Muscle of arm (tissue), 12 donors: ENCODE data around the gene PRRT4. TPM values are rescaled to one million over a fixed set of nuclear protein-coding genes. Genes with fewer than 3 reads are reported as not detected.

ENCODE experiments used
- DNase-seq: peaks from one replicate; pipeline ENCODE4 v3.0.0-alpha.2; 2013
- polyA plus RNA-seq, 12 donors: library from polyadenylated mRNA; unstranded; fragments of 120-200 nt; gene quantifications; one replicate each; pipeline ENCODE4 v1.2.1, GENCODE V29; 2013; ENCODE audit not compliant: insufficient read length in 12 of 12

Gene PRRT4
- polyA plus RNA-seq, 12 donors: 5.6 to 36.5 (median 18.3) TPM; not detected in 1

DNA sequence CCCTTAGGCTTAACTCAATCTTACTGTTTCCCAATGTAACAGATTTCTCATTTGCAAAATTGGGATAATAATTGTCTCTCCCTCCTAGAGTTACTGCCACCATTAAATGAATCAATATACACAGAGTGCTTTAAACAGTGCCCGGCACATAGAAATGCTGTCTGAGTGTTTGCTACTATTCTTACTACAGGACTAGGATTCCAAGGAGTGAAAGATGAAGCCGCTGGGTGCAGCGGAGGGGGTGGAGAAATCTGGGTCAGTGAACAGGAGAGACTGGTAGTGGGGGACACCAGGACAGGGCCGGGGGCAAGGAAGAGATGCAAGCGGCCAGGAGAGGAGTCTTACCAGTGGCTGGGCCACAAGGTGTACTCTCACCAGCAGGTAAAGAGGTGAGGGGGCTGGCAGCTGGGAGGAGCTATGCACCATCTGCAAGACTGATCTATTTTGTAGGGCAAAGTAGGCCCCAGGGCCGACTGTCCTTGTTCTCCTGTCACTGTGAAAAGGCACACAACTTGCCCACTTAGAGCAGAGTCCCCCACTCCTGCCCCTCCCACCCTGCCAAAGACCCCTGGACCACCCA lies 18.5 kb upstream of the PRRT4 start:
- DNase-seq: no peak

DNA sequence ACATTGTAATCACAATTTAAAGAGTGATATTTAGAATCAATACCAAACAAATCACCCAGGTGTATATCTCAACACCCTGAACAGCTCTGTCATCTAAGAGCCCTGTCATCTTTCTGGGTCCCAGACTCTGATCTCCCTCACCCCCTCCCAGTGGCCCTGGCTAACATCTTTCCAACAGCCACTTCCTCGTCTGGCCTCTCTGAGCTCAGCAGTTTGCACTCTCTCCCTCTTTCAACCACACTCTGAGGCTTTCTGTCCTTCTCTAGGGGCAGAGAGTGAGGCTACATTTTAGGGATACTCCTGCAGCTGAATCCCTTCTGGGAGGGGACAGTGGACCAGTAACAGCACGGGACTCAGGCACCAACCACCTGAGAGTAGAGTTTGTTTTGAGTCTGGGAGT lies 17.1 kb upstream of the PRRT4 start:
- DNase-seq: no peak

DNA sequence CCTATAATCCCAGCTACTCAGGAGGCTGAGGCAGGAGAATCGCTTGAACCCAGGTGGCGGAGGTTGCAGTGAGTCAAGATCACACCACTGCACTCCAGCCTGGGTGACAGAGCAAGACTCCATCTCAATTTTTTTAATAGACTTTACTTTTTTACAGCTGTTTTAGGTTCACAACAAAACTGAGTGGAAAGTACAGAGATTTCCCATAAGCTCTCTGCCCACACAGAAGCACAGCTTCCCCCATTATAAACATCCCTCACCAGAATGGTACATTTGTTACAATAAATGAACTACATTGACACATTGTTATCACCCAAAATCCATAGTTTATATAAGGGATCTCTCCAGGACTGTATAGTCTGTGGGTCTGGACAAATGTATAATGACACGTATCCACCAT lies 14.6 kb upstream of the PRRT4 start:
- no peak for DNase-seq

DNA sequence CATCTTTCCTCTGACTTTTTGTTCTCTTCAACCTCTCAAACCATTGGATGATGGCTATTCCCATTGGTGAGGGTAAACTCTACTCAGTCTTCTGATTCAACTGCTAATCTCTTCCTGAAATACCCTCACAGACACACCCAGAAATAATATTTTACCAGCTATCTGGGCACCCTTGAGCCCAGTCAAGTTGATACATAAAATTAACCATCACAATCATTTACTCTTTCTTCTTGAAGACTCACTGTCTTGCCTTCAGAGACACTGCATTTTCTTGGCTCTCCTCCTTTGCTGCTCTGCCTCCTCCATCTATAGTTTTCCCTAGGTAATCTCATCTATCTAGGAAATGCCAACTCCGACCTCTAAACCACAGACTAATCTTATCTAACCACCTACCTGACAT lies 12.6 kb upstream of the PRRT4 start:
- DNase-seq: no peak

DNA sequence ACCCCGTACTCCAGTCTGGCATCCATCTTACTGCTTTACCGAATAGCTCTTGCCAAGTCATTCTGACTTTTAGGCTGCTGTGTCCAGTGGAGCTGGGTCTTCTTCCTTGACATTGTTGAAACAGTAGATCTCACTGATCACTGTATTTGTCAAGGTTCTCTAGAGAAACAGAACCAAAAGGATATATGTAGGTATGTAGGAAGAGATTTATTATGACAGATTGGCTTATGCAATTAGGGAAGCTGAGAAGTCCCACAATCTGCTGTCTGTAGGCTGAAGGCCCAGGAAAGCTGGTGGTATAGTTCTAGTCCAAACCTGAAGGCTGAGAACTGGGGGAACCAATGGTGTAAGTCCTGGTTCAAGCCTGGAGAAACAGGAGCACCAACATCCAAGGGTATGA lies 12.1 kb upstream of the PRRT4 start:
- DNase-seq: no peak

DNA sequence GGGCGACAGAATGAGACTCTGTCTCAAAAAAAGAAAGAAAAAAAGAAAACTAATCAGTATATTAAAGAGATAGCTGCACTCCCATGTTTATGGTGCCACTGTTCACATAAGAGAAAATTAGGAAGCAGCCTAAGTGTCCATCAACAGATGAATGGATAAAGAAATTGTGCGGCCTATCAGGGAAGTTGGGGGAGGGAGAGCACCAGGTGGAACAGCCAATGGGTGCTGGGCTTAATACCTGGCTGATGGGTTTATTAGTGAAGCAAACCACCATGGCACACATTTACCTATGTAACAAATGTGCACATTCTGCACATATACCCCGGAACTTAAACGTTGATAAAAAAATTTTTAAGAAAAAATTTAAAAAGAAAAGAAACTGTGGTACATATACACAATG lies 9.0 kb upstream of the PRRT4 start:
- no peak for DNase-seq

DNA sequence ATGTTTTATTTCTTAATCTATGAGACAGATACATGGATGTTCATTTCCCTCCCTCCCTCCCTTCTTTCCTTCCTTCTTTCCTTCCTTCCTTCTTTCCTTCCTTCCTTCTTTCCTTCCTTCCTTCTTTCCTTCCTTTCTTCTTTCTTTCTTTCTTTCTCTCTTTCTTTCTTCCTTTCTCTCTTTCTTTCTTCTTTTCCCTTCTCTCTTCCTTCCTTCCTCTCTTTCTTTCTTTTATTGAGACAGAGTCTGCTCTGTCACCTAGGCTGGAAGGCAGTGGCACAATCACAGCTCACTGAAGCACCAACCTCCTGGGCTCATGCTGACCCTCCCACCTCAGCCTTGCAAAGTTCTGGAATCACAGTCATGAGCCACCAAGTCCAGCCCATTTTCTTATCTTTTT lies 5.5 kb upstream of the PRRT4 start:
- no peak for DNase-seq

DNA sequence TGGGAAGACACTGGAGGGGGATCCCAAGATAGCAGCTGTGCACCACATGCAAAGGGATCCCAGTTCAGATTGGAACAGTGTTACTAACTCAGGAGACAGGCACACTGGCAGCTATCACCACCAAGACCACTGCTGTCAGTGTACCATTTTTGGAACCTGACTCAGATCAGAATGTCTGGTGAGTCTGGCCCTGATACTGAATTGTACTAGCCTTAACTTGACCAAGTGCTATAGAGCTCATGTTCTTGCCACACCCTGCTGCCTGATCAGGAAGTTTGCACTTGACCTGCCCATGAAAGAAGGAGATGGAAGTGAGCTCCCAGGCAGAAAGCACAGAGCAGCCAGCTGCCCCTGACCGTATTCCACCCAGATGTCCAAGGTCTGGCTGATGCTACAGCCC lies 4.8 kb upstream of the PRRT4 start:
- no peak for DNase-seq

DNA sequence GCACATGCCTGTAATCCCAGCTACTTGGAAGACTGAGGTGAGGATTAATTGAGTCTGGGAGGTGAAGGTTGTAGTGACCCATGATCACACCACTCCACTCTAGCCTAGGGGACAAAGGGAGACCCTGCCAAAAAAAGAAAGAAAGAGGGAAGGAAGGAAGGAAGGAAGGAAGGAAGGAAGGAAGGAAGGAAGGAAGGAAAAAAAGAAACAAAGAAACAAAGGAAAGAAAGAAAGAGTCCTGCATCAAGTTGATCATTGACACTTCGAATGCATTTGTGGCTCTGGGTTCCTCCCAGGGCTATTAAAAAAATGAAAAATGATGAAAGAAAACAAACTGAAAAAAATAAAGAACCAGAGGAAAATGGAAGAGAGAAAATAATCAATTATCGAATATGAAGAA lies 3.9 kb upstream of the PRRT4 start:
- DNase-seq: no peak

DNA sequence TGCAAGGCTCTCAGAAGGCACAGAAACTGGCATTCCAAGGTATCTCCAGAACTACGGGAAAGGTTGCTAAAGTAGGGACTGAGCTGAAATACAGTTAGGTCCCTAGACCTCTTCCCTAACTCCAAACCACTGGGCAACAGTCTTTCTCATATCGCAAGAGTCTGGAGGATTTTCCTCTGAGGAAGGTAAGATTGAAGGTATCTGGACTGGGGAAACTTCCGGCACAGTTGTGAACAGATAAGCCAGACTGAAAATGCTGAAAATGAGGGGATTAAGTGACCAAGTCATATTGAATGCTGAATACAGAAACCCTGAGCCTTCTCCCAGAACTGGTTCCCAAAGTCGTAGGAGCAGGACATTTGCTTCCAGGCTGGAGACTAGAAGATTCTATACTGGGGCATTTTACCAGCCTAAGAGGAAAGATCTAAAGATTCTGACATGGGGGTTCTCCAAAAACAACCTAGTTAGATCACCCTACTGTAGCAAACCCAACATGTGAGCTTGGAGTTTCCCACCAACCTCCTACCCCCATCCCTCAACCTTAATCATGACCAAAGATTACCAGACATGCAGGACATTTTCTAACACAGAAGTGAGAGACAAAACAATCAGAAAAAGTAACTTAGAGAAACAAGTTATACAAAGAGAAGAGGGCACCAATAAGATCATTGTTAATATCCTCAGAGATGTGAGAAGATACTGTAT lies 2.8 kb upstream of the PRRT4 start:
- no peak for DNase-seq

DNA sequence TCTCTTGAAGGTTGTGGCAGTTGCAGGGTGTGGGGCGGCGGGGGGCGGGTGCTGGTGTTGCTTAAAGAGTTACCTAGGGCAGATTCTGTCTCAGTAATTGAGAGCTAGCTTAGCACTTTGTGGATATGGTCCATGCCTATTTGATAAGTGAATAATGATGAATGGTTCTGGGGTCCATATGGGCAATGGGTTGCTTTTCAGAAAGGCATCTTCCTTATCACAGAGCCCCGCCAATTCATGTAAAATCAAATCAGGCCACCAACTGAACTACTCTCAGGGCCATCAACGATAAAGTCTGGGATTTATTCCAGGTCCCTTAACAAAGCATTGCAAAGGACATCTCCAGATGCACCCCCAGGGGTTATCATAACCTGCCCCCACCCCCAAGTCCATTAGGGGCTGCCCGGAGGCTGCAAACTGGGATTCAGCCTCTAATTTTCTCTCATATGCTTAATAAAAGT lies 1.8 kb upstream of the PRRT4 start:
- no peak for DNase-seq

DNA sequence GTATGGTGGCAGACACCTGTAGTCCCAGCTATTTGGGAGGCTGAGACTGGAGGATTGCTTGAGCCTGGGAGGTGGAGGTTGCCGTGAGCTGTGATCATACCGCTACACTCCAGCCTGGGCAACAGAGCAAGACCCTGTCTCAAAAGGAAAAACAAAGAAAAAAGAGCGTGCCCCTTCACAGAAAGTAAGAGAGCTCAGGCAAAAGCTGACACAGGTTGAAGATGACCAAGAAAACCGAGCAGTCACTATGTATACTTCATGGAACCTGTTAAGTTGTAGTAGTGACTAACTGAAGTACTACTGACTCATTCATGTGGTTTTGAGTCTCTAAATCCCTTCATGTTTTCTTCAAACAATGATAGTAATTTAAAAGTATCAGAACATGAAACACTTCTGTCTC lies 1.2 kb upstream of the PRRT4 start:
- no peak for DNase-seq

DNA sequence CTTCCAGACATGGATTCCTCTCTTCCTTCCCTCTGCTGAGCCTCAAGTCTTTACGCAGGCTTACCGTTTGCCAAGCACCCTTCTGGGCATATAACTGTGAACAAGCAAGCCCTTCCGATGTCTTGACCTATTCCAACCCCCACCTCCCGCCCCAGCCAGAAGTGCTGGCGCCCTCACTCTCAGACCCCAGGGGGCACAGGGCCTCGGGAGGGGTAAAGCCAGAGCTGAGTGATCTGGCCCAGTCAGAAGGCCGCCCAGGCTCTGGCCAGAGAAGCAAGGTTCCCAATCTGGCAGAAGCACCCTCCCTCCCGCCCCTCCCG lies 1.2 kb downstream of the PRRT4 start:
- no peak for DNase-seq

DNA sequence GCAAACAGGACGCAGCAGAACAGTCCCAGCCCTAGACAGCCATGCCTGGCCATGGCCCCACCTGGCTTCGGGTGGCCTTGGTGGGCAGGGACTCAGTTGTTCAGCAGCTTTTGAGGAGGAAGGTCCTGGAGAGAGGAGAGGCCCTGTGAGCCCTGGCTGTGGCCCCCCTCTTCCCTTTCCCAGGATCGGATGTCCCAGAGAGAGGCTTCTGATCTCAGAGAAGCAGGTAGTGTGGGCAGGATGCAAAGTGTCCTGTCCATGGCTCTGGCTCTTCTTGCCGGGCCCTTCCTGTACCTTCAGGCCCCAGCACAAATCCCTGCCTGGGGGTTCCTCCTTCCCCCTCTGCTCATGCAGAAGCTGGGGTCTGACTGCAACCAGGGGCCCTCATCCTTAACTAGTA lies 1.6 kb downstream of the PRRT4 start:
- DNase-seq: no peak

DNA sequence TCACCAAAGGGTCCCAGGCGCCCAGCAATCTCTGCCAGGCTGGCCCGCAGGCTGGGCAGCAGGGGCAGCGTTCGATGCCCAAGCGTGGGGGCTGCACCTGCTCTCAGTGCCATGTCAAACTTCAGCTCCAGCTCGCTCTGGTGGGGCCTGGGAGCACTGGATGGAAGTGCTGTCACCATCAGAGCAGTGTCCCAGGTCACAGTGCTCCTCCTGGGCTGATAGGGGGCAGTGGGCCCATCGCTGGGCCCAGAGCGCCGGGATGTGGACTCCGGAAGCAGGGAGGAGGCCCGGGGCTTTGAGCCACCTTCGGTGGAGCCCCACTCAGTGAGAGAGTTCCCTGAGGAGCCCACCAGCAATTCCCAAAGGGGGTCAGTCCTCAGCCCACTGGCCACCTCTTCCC lies 2.2 kb downstream of the PRRT4 start:
- DNase-seq: no peak

DNA sequence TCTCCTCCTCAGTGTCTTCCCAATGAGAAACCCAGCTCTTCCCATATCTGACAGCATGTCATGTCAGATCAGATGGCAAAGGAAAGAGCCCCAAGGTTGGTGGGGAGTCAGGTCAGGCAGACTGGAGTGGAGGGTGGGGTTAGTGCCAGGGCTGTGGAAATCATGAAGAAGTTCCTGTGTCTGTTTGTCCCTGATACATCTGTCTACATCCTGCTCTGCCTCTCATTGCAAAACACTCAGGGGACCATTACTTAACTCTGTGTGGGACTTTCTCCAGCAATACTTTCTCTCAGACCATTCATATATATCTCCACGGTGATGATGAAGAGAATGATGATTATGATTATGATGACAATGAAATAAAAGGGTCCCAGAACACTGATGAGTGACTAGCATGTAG lies 3.3 kb downstream of the PRRT4 start:
- no peak for DNase-seq

DNA sequence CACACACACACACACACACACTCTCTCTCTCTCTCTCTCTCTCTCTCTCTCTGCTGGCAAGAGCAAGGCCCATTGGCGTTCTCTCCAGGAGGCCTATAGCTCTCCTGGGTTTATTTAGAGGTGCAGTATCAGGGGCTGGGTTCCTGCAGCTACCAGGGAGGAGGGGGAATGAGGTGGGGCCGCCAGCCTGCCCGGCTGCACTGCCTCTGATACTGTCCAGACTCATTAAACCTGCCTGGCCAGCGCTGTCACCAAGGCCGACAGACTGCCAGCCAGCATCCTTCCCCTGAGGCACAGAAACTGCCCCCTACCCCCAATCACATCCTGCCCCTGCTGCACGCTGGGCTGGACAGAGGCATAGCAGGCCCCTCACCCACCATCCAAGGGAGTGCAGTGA lies 4.3 kb downstream of the PRRT4 start:
- DNase-seq: no peak

DNA sequence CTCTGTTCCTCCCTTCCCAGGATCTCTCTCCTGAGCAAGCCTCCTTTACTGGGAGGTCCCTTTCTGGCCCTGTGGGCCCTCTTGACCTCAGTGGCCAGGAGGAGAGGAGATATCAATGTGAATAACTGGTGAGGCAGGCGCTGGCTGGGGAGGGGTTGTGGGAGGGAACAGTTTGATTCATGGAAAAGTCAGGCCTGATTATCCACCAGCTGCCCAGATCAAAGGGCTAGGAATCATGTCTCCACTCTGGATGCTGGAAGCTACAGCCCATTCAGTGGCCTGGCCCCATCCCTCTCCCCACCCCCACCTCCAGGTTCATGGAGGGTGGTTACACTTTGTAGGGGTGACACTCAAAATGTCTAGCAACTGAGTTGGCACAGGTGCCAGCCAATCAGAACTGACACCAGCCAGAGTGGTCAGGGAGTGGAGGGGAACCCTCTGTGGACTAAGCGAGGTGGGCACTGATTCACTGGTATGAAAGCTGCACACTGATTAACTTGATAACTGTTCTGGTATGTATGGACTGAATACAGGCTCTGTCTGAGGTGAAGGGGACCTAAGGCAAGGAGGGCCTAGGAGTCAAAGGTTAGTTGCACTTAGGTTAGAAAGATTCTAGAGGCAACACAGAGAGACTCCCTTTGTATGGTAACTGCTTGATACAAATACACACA lies 4.8 kb downstream of the PRRT4 start:
- DNase-seq: no peak

DNA sequence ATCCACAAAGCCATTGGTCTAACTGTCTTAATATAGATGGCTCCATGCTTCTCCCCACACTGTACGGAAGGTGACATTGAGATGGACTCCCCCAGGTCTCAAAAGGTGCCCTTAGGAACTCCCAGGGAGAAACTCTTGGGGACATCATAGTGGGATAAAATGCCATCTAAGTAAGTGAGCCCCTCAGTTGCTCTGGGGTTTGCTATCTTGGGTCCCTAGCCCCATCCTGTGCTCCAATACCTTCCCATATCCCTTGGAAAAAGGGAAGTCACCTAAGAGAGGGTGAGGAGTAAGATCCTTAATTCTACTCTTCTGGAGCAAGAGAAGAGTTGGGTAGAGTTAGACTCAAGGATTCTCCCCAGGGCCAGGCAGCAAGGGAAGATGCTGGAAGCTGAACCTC lies 7.9 kb downstream of the PRRT4 start:
- DNase-seq: no peak

DNA sequence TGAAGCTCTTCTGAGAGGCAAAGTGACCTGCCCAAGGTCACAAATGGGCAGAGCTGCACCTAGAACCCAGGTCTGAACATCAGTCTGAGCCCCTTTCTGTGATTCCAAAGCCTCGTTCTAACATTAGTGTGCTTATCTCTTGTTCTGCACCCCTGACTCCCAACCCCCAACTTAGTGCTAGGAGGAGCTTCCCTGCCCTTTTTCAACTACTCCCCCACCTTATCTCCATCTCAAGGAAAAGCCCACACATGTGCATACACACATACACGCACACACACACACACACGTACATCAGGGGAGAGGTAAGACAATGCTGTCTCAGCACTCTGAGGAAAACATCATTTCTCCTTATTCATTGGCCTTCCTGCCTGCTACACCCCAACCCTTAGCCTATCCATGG lies 8.3 kb downstream of the PRRT4 start:
- no peak for DNase-seq

DNA sequence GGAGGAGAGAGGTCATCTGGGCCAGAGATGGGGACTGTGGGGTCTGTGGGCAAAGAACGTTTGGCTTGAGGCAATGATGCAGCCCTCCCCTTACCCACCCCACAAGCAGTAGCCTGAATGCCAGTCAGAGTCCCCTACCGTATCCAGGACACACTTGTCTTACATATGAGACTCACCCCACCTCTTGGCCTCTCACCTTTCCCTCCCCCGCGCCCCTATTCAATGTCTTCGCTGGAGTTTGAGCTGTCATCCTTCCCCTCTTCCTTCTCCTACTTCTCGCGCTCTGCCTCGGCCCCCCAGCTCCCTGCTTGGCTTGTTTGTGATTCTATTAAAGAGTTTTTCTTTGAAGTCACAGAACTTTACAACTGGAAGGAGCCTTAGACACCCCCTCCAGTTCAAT lies 8.9 kb downstream of the PRRT4 start:
- DNase-seq: no peak

DNA sequence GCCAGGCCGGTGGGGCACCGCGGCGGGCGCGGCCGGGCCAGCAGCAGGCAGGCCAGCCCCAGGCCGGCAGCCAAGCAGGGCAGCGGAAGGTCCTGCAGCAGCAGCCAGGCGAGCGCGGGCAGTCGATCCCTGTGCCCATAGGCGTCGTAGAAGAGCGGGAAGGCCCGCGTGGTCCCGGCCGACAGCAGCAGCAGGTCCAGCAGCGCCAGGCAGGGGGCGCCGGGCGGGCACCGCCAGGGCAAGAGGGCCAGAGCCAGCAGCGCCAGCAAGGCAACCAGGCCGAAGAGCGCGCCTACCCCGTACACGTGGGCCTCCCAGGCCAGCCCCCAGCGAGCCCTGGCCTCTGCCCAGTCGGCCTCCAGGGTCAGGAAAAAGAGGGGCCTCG lies 9.3 kb downstream of the PRRT4 start:
- no peak for DNase-seq

DNA sequence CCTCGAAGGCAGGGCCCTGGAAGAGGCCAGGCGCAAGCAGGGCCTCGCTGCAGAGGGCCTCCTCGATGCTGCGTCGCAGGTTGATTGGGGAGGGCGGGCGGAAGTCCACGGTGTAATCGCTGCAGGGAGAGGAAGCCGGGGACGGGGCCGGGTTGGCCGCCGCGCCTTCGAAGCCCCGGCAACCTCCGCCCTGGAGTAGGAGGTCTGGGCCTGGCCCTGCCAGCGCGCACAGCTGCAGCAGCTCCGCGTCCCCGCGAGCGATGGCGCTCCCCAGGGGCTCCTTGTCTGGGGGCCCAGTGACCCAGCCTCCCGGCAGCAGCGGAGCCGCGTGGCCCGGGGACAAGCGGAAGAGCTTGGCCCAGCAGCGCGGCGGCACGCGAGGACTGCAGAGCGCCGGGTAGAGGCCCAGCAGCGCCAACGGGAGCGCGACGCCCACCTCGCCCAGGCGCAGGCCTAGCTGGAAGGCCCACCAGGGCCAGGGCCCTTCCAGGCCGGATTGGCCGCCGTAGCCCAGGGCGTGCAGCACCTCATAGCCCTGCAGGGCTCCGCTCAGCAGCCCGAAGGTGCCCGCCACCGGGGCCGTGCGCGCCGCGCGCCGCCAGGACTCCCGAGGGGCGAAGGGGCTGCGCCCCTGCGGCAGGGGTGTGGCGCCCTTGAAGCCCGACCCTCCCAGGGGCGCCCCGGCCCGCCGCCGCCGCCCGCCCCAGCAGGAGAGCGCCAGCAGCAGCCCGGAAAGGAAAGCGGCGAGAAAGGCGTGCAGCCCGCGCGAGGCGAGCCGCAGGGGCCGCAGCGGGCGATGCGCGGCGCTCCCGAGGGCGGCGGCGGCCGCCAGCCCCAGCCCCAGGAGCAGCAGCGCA lies 10.0 kb downstream of the PRRT4 start:
- no peak for DNase-seq
